ENCODE data around the gene PLCB3.
"Not testable (repeated sequence)": the region's sequence is repeated elsewhere in the genome, so short reads cannot be mapped to it uniquely, and the experiment has no call there.

PLCB3 gene

GRCh38 chr11:64306563-64306875, 55.2 kb downstream of the PLCB3 start:
- DNase-seq: no peak

DNA sequence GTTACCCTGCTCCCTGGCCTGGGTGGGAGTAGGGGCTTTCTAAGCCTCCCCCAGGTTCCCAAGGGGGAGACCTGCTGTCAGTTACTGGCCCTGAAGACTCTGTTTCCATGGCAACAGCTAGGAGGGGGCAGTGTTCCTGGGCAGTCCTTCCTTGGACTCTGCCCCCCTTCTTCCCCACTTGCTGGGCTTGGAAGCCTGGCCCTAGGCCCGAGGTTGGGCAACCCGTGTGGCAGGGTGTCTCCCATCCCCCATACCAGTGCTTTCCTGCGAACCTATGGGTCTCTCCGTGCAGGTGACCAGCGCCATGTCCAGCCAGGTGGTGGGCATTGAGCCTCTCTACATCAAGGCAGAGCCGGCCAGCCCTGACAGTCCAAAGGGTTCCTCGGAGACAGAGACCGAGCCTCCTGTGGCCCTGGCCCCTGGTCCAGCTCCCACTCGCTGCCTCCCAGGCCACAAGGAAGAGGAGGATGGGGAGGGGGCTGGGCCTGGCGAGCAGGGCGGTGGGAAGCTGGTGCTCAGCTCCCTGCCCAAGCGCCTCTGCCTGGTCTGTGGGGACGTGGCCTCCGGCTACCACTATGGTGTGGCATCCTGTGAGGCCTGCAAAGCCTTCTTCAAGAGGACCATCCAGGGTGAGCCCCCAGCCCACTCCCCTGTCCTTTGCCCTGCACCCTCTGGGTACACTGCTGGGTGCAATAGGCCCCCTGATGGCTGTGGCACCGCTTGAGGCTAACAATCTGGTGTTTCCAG, 55.7 kb downstream of the PLCB3 start:
- no peak for DNase-seq

DNA sequence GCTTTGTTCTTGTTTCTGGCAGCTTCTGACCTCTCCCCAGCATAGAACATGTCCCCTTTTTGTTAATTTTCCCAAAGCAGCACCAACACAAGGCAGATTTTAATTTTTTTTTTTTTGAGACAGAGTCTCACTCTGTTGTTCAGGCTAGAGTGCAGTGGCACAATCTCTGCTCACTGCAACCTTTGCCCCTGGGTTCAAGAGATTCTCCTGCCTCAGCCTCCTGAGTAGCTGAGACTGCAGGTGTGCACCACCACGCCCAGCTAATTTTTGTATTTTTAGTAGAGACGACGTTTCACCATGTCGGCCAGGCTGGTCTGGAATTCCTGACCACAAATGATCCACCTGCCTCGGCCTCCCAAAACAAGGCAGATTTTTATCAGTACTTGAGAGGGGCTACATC, 56.5 kb downstream of the PLCB3 start:
- DNase-seq: not testable (repeated sequence)

- no peak for DNase-seq
Observed at GRCh38 chr11:64312947-64313346, 61.6 kb downstream of the PLCB3 start.

DNA sequence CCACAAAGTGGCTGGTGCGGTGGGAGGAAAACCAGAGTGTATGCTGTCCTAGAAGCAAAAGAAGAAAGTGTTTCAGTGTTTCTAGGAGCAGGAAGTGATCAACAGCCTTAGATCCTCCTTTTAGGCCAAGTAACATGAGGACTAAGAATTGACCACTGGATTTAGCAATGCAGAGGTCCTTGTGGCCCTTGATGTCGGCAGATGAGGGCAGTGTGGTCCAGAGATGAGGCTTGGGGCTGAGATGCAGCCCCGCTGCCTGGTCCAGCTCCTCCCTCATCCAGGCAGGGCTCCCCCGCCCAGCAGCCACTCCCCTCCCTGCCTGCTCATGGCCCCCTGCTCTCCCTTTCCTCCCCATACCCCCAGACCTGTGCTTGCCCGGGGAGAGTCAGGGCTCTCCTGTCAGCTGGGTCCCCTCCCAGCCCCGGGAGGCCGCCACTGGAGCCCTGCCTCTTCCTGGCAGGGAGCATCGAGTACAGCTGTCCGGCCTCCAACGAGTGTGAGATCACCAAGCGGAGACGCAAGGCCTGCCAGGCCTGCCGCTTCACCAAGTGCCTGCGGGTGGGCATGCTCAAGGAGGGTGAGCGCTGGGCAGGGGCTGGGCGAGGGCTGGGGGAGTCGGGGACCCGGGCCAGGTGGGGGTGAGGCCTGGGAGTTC, 62.3 kb downstream of the PLCB3 start:
- peak in 1 of 2 experiments; percentile 30 for DNase-seq

DNA sequence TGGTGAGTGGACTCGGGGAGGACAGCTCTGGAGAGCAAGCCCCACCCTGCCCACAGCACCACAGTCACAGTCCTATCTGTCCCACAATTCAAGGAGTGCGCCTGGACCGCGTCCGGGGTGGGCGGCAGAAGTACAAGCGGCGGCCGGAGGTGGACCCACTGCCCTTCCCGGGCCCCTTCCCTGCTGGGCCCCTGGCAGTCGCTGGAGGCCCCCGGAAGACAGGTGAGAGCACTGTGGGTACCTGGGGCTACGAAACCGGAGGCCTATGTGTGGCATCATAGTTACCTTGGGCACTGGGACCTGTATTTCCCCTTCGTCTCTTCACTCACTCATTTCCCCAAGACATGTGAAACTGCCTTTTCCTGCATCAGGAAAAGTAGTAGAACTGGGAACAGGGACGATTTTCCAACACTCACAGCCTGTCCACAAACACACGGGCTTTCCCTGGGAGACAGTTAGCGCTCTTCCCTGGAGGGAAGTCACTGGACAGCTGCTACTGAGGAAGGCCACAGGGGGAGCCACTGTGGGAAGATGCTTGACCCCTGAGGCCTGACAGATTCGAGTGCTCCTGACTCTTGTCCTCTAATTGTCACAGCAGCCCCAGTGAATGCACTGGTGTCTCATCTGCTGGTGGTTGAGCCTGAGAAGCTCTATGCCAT, 62.9 kb downstream of the PLCB3 start:
- no peak for DNase-seq

GRCh38 chr11:64314805-64315561, 63.7 kb downstream of the PLCB3 start:
- no peak for DNase-seq

GRCh38 chr11:64315667-64316526, 64.6 kb downstream of the PLCB3 start:
- not testable (repeated sequence) for DNase-seq

DNA sequence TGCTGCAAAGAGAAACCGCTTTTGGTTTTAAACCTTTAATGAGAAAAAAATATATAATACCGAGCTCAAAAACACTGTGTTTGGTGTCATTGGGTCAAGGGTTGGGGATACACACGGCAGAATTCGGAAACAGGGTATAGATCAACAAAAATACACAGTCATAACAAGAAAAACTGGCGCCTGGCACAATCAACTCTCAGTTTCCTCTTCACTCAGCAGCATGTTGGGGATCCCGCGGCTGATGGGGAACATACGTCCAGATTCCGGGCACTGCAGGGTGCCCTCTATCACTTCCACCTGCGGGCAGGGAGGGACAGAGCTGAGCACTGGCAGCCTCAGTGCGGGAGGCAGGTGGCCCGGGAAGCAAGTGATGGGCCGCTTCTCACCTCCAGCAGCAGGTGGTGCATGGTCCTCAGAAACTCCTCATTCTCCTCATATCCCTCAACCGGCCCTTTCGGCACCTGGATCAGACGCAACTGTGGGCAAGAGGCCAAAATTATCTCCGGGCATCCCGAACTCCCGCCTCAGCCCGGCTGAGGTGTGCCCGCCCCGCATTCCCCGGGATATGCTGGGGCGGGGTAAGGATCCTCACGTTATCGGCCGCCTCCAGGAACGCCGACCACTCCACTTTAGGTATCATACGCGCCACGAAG, 65.5 kb downstream of the PLCB3 start:
- DNase-seq: no peak

DNA sequence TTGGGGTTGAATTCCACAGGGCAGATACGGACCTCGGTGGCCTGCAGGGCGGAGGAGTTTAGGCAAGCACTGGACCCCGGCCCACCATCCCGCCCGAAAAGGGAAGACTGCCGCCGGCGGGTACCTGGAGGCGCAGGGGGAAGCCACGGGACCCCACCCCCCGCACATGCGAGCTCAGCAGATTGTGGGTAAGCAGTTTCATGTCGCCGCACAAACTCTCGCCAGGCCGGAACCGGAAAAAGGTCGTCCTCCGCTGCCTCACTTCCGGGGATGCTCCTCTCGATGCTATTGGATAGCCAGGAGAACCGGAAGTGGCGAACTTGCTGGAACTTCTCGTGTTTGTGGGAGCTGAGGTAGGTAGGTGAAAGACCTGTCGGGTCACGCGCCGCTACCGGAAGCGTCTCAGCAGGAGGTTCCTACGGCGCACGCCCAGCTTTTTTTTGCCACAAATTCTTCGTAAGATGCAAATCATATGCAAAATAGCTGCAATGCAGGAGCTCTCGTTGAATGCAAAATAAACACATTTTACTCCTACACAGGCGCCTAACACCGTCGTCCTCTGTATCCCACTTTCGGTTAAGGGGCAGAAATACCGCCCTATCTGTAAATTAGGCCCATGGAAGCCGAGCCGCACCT, 66.1 kb downstream of the PLCB3 start, which contains the start of gene TRMT112:
Gene TRMT112 (minus strand): TSS at position 235 of the 636 bp plus-strand sequence. CDS start 33 bp downstream, at position 202.
- DNase-seq: peak; percentile 94 to 95

GRCh38 chr11:64317961-64318765, 66.8 kb downstream of the PLCB3 start, which contains the start of gene PRDX5:
PRDX5 (plus strand) TSS chr11:64318121; CDS start chr11:64318216, 95 bp downstream.
- DNase-seq: peak; percentile 94 to 95

Data from AML-193 (cell line).